Dermis microvascular lymphatic vessel endothelial cell (primary cell): ENCODE measurements around the gene HYAL3. TPM values are rescaled to one million over a fixed set of nuclear protein-coding genes. Genes with fewer than 3 reads are reported as not detected.
A peak's percentile ranks its signal among the peaks of the same experiment; 100 is the strongest.
"Not testable (repeated sequence)": the region's sequence is repeated elsewhere in the genome, so short reads cannot be mapped to it uniquely, and the experiment has no call there.

Experiments used
- DNase-seq, 2 donors: peaks; one replicate each; pipeline versions ENCODE4 v3.0.0 to v3.0.0-alpha.2; 2010; ENCODE audit warnings: low read depth in 2 of 2
- total RNA-seq: library from RNA; depleted of rRNA; stranded (reverse); fragments of >200 nt; gene quantifications from 2 replicates; pipeline ENCODE4 v1.2.1, GENCODE V29; 2014

HYAL3 gene
- total RNA-seq, 1 donor from 2014 or later: 17.5 TPM

DNA sequence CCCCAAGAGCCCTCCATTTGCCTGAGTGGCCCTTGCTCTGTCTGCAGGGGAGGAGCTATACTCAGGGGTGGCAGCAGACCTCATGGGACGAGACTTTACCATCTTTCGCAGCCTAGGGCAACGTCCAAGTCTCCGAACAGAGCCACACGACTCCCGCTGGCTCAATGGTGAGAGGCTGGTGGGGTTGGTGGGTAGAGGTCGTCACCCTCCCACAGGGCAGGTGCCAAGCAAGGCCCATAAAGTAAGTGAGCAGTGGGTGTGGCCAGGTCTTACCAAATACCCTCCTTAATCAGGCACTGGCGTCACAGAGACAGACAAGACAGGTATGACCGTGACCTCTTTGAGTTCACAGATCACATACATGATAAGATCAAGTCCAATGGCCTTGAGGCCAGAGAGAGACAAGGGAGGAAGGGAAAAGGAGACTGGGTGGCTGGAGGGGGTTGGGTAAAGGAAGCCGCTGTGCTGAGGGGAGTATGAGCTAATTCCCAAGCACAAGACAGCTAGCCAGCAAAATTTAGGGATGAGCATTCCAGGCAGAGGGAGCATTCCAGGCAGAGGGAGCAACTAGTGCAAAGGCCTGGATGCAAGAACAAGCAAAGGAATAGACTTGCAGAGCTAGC, 27.8 kb downstream of the HYAL3 start:
- DNase-seq: no peak

DNA sequence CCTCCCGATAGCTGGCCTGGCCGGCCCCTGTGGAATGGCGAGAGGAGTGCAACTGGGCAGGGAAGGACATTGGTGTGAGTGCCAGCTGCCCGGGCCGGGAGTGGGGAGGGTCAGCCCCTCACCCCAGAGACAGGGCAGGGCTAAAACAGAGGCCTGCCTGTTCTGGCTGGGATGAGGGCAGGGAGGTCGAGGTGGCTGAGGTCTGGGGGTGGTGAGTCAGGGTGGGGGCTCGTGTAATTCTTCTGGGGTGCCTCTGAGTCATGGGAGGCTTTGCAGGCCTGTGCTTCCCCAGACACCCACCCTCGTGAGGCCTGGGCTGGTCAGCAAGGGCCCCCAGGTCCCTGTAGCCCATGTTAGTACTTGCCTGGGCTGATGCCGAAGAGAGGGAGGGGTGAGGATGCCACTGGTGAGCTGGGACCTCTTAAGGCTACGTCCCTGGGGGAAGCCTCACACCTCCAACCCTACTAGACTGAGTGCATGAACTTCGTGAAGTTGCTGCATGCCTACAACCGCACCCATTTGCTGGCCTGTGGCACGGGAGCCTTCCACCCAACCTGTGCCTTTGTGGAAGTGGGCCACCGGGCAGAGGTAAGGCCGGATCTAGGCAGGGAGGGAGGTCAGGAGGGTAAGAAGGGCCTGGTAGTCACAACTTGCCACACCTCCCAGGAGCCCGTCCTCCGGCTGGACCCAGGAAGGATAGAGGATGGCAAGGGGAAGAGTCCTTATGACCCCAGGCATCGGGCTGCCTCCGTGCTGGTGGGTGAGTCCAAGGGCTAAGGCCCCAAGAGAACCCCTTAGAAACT, 28.6 kb downstream of the HYAL3 start:
- no peak for DNase-seq

- no peak for DNase-seq
These were observed 29.2 kb downstream of the HYAL3 start for GRCh38 chr3:50269977-50270413.

GRCh38 chr3:50269460-50269859, 29.7 kb downstream of the HYAL3 start:
- DNase-seq: no peak

- no peak for DNase-seq
These were observed 30.3 kb downstream of the HYAL3 start, which contains the start of gene SEMA3B for GRCh38 chr3:50268703-50269451. TSS of gene SEMA3B (plus strand) at chr3:50269147. CDS start at chr3:50269241, 94 bp downstream.

DNA sequence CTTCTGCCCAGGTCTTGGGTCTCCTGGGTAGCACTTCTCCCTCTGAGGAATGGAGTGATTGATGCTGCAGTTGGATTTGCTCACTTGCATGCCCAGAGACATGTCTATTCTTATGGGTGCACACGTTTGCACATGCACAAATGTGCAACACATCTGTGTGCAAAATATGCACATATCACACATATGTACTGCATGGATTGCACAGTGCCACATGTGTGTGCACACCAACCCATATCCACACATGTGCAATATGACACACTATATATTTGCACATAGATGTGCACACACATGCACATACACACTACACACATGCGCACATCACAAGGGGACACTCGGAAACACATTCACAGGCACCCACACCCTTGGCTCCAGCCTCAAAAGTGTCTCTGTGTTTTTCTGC, 30.9 kb downstream of the HYAL3 start:
- no peak for DNase-seq

GRCh38 chr3:50267280-50267913, 31.8 kb downstream of the HYAL3 start:
- no peak for DNase-seq

DNA sequence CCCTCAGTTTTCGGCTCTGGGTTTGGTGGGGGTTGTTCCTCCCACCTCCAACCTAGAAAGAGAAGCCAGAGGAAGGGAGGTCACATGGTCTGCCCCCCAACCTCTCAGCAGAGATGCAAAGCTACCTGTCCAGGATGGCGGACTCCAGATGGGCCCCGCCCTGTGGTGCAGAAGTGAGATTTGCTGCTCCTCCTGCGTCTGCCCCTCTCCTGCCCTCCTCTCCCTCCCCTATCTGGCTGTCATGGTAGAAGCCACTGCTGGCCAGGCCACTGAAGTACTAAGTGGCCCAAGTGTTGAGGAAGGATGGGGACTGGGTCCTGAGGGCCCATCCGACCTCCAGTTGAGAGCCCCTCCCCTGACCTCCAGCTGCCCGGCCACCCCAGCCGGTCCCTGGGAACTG, 32.4 kb downstream of the HYAL3 start:
- no peak for DNase-seq

DNA sequence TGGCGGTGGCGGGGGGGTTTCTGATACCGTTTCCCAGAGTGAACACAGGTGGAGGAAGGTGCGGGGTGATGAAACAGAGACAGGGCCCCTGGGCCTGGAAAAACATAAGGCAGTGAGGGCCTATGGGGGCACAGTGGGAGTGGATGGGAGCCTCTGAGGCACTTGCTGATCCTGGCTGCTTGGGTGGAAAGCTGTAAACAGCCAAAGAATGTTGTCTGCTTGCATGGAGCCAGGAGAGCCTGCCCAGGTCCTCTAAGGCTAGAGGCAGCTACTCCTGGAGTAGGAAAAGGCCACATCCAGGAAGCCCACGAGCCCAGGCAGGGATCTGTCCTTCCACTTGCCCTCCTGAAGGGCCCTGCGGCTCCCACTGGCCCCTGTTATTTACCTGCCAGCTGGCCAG, 33.2 kb downstream of the HYAL3 start:
- no peak for DNase-seq

- DNase-seq: no peak
These were observed 33.6 kb downstream of the HYAL3 start for GRCh38 chr3:50265571-50265970.

DNA sequence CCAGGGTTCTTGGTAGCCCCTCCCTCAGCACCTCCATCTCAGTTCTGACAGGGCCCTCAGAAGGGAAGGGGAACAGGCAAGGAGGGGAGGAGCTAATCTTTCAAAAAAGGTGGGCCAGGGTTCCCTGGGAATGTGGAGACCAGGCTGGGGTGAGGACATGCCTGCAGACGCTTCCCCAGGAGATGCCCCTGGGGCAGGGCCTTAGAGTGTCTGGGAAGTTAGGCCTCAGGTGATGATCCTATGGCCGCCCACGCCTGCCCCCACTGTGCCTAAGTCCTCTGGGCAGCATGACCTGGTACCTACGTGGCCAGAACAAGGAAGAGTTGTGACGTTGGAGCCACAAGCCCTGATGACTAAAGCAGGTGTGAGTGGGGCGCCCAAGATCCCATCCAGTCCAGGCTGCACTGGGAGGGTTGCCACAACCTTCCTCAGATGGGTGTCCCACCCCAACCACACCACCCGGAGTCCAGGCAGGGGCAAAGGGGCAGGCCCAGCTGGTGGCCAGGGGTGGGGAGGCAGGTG, 34.2 kb downstream of the HYAL3 start:
- no peak for DNase-seq

DNA sequence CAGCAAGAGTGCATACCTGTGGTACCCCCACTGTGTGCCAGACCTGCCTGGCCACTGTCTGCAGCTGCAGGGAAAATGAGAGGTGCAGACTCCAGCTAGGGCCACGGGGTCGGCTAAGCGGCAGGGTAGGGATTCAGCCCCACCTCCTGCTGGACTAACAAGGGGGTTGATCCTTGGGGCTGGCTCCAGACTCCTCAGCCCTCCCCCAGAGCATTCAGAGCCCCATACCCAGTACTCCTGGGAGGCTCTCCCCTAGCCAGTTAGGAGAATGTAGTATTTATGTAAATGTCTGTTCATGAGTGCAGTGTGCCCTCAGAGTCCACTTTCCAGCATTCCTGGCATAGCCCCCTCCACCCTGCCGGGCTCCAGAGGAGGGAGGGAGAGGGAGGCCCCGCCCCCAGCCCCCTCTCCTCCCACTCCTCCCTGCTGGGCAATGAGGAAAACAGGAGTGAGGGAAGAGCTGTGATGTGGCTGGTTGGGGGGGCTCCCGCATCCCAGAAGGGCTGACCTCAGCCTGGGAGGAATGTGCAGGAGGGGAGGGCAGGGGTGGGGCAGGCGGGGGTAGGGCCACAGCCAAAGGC, 34.7 kb downstream of the HYAL3 start:
- DNase-seq: no peak

GRCh38 chr3:50263478-50264382, 35.5 kb downstream of the HYAL3 start:
- no peak for DNase-seq

- no peak for DNase-seq
These were observed 36.4 kb downstream of the HYAL3 start for GRCh38 chr3:50262778-50263177.

- DNase-seq: not testable (repeated sequence)
These were observed 37.0 kb downstream of the HYAL3 start for GRCh38 chr3:50262200-50262599.

DNA sequence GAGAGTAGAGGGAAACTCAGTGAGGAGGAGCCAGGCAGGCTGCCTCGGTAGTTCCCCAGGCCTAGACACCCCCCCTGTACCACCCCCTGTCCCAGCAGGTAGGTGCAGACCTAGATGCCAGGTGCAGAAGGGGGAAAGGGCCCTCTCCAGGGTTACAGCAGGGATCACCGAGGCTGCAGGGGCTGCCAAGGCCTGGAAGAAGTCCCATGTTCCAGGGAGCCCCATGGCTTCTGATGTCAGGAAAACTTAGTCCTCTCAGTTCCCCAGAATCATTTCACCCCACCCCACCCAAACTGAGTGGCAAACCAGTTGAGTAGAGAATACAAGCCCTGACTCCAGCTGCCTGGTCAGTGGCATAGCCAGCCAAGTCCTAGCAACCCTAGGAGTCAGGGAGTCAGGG, 37.7 kb downstream of the HYAL3 start:
- DNase-seq: no peak

DNA sequence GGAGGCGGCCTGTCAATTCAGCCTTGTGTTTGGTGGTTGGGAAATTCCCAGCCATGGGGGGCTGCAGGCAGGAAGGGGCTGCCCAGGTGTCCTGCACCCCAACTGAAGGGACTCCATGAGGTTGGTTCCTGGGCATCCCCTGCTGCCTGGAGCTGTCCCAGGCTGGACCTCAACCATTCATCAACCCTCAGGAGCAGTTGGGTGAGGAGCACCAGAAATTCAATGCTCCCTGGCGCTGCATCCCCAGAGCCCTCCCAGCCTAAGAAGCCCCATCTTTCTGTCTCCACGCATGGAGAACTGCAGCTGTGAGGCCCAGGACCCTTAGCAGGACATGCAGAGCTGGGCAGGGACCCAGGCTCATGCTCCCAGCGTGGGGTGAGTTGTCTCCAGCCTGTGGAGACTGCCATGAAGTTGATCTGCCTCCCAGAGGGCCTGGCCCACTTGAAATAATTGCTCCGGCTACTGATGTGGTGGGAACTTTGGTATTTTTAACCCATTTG, 38.2 kb downstream of the HYAL3 start:
- DNase-seq: no peak

- peak; percentile 83 to 92 for DNase-seq
These were observed 38.9 kb downstream of the HYAL3 start for GRCh38 chr3:50260027-50260941.
